Astrocyte of the cerebellum (primary cell): Measurements from ENCODE around the gene FGB.

Source experiments
- DNase-seq: peaks from one replicate; pipeline ENCODE4 v3.0.0-alpha.2; 2011; ENCODE audit warnings: low read depth
- H3K4me3 ChIP-seq: 2 replicates; pipeline ENCODE4 v1.5.1; 2011; ENCODE audit warnings: mild to moderate bottlenecking, low read depth, low read length, moderate library complexity
- CTCF ChIP-seq: IDR thresholded peaks from 2 replicates; pipeline ENCODE4 v1.5.1; 2012; ENCODE audit warnings: low read length, low read depth, moderate library complexity, mild to moderate bottlenecking; ENCODE audit errors: missing control alignments
- in situ Hi-C: cut with HindIII; loops from 2 replicates; pipeline ENCODE4 v1.10.0; 2017; ENCODE audit warnings: low sequenced_read_pairs

The FGB gene

GRCh38 chr4:154527308-154527707, 35.5 kb upstream of the FGB start:
- TF ChIP-seq CTCF, result no peak
- in situ Hi-C loops, result no loop called here
- DNase-seq, result no peak
- no peak overlapping the region for H3K4me3 ChIP-seq

- DNase-seq, result no peak
- H3K4me3 ChIP-seq, result no peak overlapping the region
- in situ Hi-C loops, result no loop called here
- TF ChIP-seq CTCF, result no peak
These were observed 33.9 kb upstream of the FGB start for GRCh38 chr4:154528869-154529268.

GRCh38 chr4:154529728-154530519, 32.9 kb upstream of the FGB start:
- no peak for TF ChIP-seq CTCF
- DNase-seq, result no peak
- H3K4me3 ChIP-seq, result no peak overlapping the region
- in situ Hi-C loops, result no loop called here

- no peak for TF ChIP-seq CTCF
- H3K4me3 ChIP-seq, result no peak overlapping the region
- in situ Hi-C loops, result no loop called here
- DNase-seq, result no peak
These were observed 28.5 kb upstream of the FGB start for GRCh38 chr4:154534296-154534695.

- TF ChIP-seq CTCF, result no peak
- no peak overlapping the region for H3K4me3 ChIP-seq
- in situ Hi-C loops, result no loop called here
- DNase-seq, result no peak
These were observed 20.4 kb upstream of the FGB start for GRCh38 chr4:154542271-154542879.

GRCh38 chr4:154545689-154546088, 17.1 kb upstream of the FGB start:
- H3K4me3 ChIP-seq, result no peak overlapping the region
- TF ChIP-seq CTCF, result no peak
- no peak for DNase-seq
- in situ Hi-C loops, result no loop called here
